ENCODE results near the gene LCN15. TPM values are rescaled to one million over a fixed set of nuclear protein-coding genes. Genes with fewer than 3 reads are reported as not detected.
A peak's percentile ranks its signal among the peaks of the same experiment; 100 is the strongest.

The LCN15 gene
- total RNA-seq, 1 experiment from 2014 or later: not detected

- intact Hi-C loops (cut with micrococcal nuclease): no loop called here
- no peaks in the 10 kb centered on the region for H3F3A ChIP-seq (ENCODE audit: low read length, unreplicated experiment)
- CTCF ChIA-PET: no interaction called here
- H3K4me1 ChIP-seq (ENCODE audit: insufficient read depth, low read length): no peaks in the 10 kb centered on the region; the same call in 1 of the 2 replicates
- H3K27me3 ChIP-seq (ENCODE audit: low read length): no peaks in the 10 kb centered on the region
- POLR2A ChIA-PET (ENCODE audit: unreplicated experiment): no interaction called here
- H3K36me3 ChIP-seq (ENCODE audit: low read depth, low read length): no peaks in the 10 kb centered on the region
- no peaks in the 10 kb centered on the region for H3K79me2 ChIP-seq (ENCODE audit: low read length)
- no peak overlapping the region for H2AFZ ChIP-seq (ENCODE audit: low read length)
- no TSS peak for BruUV-seq (replicated peaks)
- H3K4me2 ChIP-seq (ENCODE audit: low read length): no peak overlapping the region
- TF ChIP-seq EZH2 (IDR thresholded peaks at IDR 0.05; ENCODE audit: low read length, unreplicated experiment) (no peak), EZH2phosphoT487 (IDR thresholded peaks at IDR 0.05; ENCODE audit: borderline replicate concordance, low read length) (no peak), CTCF (conservative IDR thresholded peaks at IDR 0.05; ENCODE audit: low read depth, low read length) (no peak)
- H3K9me2 ChIP-seq (replicated peaks; ENCODE audit: low read length): no peaks in the 10 kb centered on the region
- no peaks in the 10 kb centered on the region for H4K20me1 ChIP-seq (ENCODE audit: low read length)
- ATAC-seq: no peak
- H3K9me3 ChIP-seq (ENCODE audit: low read length): no peaks in the 10 kb centered on the region
- no peak overlapping the region for H3K9ac ChIP-seq (ENCODE audit: low read length)
- DNase-seq: peak; percentile 24
- H3K27ac ChIP-seq (ENCODE audit: low read length): no peak overlapping the region
- no peak overlapping the region for H3K4me3 ChIP-seq (ENCODE audit: low read length)
These were observed 53.8 kb downstream of the LCN15 start for GRCh38 chr9:136710543-136710942.

Small RNA genes within 50 kb of the gene (microRNA-seq; reads per million reads assigned to microRNA genes)
- not detected for gene MIR6722 (ENCODE audit: unreplicated experiment)

Other genes starting within 250 kb of the LCN15 start
- 14.3 and 20.8 TPM in 2 replicates for gene NOTCH1, start 218.5 kb downstream of the LCN15 start, total RNA-seq (2014; rRNA removed)
- gene EGFL7, start 101.6 kb downstream of the LCN15 start, total RNA-seq (2014; rRNA removed): 23.1 and 29.5 TPM in 2 replicates
- 103 and 106 TPM in 2 replicates for gene AGPAT2, start 77.1 kb downstream of the LCN15 start, total RNA-seq (2014; rRNA removed)
- gene DIPK1B, start 51.9 kb downstream of the LCN15 start, total RNA-seq (2014; rRNA removed): 19.5 and 26.3 TPM in 2 replicates
- not detected in 2 replicates for gene LCN10, start 21.6 kb downstream of the LCN15 start, total RNA-seq (2014; rRNA removed)
- gene LCN6, start 16.0 kb downstream of the LCN15 start, total RNA-seq (2014; rRNA removed): not detected in 2 replicates
- gene LCN8, start 6.3 kb downstream of the LCN15 start, total RNA-seq (2014; rRNA removed): not detected in 2 replicates
- gene TMEM141, start 26.8 kb upstream of the LCN15 start, total RNA-seq (2014; rRNA removed): 94.6 and 101 TPM in 2 replicates
- 0.87 and 1.2 TPM in 2 replicates for gene CCDC183, start 31.8 kb upstream of the LCN15 start, total RNA-seq (2014; rRNA removed)
- gene RABL6, start 43.4 kb upstream of the LCN15 start, total RNA-seq (2014; rRNA removed): 84.3 and 113 TPM in 2 replicates
- 1.4 and 2.6 TPM in 2 replicates for gene AJM1, start 78.0 kb upstream of the LCN15 start, total RNA-seq (2014; rRNA removed)
- 83.2 and 111 TPM in 2 replicates for gene PHPT1, start 84.9 kb upstream of the LCN15 start, total RNA-seq (2014; rRNA removed)
- 3.0 and 5.3 TPM in 2 replicates for gene MAMDC4, start 87.8 kb upstream of the LCN15 start, total RNA-seq (2014; rRNA removed)
- 544 and 562 TPM in 2 replicates for gene EDF1, start 101.8 kb upstream of the LCN15 start, total RNA-seq (2014; rRNA removed)
- 11.5 and 25.4 TPM in 2 replicates for gene TRAF2, start 122.0 kb upstream of the LCN15 start, total RNA-seq (2014; rRNA removed)
- 138 and 159 TPM in 2 replicates for gene FBXW5, start 180.2 kb upstream of the LCN15 start, total RNA-seq (2014; rRNA removed)
- 0.77 TPM in 1 of 2 replicates, not detected in the other for gene C8G, start 180.7 kb upstream of the LCN15 start, total RNA-seq (2014; rRNA removed)
- gene LCN12, start 187.8 kb upstream of the LCN15 start, total RNA-seq (2014; rRNA removed): 0.55 TPM in 1 of 2 replicates, not detected in the other
- not detected in 2 replicates for gene PTGDS, start 213.0 kb upstream of the LCN15 start, total RNA-seq (2014; rRNA removed)
- gene LCNL1, start 218.5 kb upstream of the LCN15 start, total RNA-seq (2014; rRNA removed): not detected in 2 replicates
- 113 and 137 TPM in 2 replicates for gene PAXX, start 227.9 kb upstream of the LCN15 start, total RNA-seq (2014; rRNA removed)
- gene CLIC3, start 232.1 kb upstream of the LCN15 start, total RNA-seq (2014; rRNA removed): 1.4 and 4.3 TPM in 2 replicates

All from PC-3 (cell line).